HL-60 (cell line): ENCODE results near the gene HS6ST3.

Experiments used
- DNase-seq, 2 experiments: peaks; one replicate each; pipeline ENCODE4 v3.0.0-alpha.2; 2010 to 2020; ENCODE audit warnings: low read depth in 1 of 2, low spot score in 1 of 2
- H3K27ac ChIP-seq: fragments of 250-450 bp; sonication (Bioruptor Pico); replicated peaks from 2 replicates; pipeline ENCODE4 v1.5.1; 2020; ENCODE audit warnings: mild to moderate bottlenecking, moderate library complexity
- H3K27me3 ChIP-seq: fragments of 250-450 bp; sonication (Bioruptor Pico); 2 replicates; pipeline ENCODE4 v1.5.1; 2021; ENCODE audit warnings: mild to moderate bottlenecking, moderate library complexity; ENCODE audit not compliant: insufficient read depth, poor library complexity, severe bottlenecking
- H3K4me3 ChIP-seq: replicated peaks from 2 replicates; pipeline ENCODE4 v1.5.1; 2011; ENCODE audit warnings: mild to moderate bottlenecking, control low read depth, low read length; ENCODE audit not compliant: insufficient read depth
- GABPA ChIP-seq: IDR thresholded peaks from 2 replicates; pipeline ENCODE4 v1.6.1; 2012; ENCODE audit warnings: low read depth
- POLR2AphosphoS5 ChIP-seq: IDR thresholded peaks from 2 replicates; pipeline ENCODE4 v1.6.1; 2012; ENCODE audit warnings: low read depth
- SPI1 ChIP-seq: IDR thresholded peaks from 2 replicates; pipeline ENCODE4 v1.6.1; 2012; ENCODE audit warnings: low read depth, mild to moderate bottlenecking, borderline replicate concordance
- TF ChIP-seq, protein P1 (sequence below): IDR thresholded peaks from one replicate; pipeline ENCODE4 v1.5.1; 2011; ENCODE audit warnings: low read length, control low read depth, inconsistent platforms; ENCODE audit not compliant: insufficient read depth
- TF ChIP-seq, protein P2 (sequence below): IDR thresholded peaks from 2 replicates; pipeline ENCODE4 v1.6.1; 2012; ENCODE audit warnings: low read depth; ENCODE audit not compliant: insufficient replicate concordance

The HS6ST3 gene

DNA sequence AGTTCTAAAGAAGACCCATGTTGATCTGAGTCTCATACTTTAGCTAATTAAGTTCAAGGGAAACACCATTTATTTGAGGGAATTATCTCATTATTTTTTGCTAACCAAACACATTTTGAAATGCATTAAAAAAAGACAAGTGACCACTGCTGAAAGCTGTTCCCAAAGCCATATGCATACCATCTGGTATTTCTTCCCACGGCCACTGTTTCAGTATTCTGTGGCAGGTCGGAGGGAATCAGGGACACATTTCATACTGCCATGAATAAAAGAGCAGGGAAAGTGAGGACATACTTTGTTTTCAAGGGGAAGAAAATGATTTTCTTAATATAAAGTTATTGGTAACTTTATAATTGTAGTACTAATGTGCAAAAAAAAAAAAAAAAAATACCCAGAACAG lies 401.2 kb downstream of the HS6ST3 start:
- no peak for DNase-seq
- TF ChIP-seq, protein P1, sequence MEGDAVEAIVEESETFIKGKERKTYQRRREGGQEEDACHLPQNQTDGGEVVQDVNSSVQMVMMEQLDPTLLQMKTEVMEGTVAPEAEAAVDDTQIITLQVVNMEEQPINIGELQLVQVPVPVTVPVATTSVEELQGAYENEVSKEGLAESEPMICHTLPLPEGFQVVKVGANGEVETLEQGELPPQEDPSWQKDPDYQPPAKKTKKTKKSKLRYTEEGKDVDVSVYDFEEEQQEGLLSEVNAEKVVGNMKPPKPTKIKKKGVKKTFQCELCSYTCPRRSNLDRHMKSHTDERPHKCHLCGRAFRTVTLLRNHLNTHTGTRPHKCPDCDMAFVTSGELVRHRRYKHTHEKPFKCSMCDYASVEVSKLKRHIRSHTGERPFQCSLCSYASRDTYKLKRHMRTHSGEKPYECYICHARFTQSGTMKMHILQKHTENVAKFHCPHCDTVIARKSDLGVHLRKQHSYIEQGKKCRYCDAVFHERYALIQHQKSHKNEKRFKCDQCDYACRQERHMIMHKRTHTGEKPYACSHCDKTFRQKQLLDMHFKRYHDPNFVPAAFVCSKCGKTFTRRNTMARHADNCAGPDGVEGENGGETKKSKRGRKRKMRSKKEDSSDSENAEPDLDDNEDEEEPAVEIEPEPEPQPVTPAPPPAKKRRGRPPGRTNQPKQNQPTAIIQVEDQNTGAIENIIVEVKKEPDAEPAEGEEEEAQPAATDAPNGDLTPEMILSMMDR = no peak
- TF ChIP-seq, protein P2, sequence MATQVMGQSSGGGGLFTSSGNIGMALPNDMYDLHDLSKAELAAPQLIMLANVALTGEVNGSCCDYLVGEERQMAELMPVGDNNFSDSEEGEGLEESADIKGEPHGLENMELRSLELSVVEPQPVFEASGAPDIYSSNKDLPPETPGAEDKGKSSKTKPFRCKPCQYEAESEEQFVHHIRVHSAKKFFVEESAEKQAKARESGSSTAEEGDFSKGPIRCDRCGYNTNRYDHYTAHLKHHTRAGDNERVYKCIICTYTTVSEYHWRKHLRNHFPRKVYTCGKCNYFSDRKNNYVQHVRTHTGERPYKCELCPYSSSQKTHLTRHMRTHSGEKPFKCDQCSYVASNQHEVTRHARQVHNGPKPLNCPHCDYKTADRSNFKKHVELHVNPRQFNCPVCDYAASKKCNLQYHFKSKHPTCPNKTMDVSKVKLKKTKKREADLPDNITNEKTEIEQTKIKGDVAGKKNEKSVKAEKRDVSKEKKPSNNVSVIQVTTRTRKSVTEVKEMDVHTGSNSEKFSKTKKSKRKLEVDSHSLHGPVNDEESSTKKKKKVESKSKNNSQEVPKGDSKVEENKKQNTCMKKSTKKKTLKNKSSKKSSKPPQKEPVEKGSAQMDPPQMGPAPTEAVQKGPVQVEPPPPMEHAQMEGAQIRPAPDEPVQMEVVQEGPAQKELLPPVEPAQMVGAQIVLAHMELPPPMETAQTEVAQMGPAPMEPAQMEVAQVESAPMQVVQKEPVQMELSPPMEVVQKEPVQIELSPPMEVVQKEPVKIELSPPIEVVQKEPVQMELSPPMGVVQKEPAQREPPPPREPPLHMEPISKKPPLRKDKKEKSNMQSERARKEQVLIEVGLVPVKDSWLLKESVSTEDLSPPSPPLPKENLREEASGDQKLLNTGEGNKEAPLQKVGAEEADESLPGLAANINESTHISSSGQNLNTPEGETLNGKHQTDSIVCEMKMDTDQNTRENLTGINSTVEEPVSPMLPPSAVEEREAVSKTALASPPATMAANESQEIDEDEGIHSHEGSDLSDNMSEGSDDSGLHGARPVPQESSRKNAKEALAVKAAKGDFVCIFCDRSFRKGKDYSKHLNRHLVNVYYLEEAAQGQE = no peak
- no peak for TF ChIP-seq SPI1
- no peak for TF ChIP-seq GABPA
- TF ChIP-seq POLR2AphosphoS5 = no peak
- Histone ChIP-seq H3K27ac (no peak overlapping the region), H3K4me3 (no peak overlapping the region), H3K27me3 (peaks cover 7% of the 10 kb centered on the region)

DNA sequence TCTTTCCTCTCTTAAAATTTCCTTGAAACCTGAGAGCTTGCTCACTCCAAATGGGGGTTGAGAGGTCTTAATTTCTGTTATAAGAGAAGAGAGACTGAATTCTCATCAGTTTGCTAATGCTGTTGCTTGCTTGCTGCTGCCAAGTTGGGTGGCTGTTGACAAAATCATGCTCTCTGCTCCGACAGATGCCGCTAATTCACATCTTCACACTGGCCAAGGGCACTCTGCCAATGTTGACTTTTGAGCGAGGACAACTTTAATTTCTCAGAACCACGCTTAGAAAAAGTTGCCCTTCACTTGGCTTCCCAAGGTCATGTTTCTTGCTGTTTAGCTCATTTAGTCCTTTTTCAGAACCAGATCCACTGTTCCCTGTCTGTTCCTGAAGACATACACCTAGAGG lies 402.9 kb downstream of the HS6ST3 start:
- Histone ChIP-seq H3K27me3 (peaks cover 7% of the 10 kb centered on the region), H3K27ac (no peak overlapping the region), H3K4me3 (no peak overlapping the region)
- DNase-seq = no peak
- TF ChIP-seq SPI1 = no peak
- TF ChIP-seq, protein P2 = no peak
- no peak for TF ChIP-seq GABPA
- TF ChIP-seq, protein P1 = no peak
- no peak for TF ChIP-seq POLR2AphosphoS5

DNA sequence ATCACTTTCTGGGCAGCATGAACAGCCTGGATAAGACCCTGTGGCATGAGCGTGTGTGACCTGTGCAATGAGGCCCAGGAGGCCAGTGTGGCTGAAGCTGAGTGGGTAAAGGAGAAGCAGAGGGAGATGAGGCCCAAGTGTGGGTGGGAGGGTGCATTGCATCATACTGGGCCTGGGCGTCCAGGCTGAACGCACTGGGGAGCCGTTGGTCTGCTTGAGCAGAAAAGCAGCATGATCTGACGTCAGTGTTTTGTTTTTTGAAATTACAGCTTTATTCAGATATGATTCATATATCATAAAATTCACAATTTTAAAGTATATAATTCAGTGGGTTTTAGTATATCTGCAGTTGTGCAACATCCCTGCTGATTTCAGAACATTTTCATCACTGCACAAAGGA lies 409.7 kb downstream of the HS6ST3 start:
- H3K27me3 ChIP-seq = no peaks in the 10 kb centered on the region
- no peak overlapping the region for H3K27ac ChIP-seq
- no peak for DNase-seq
- no peak for TF ChIP-seq SPI1
- TF ChIP-seq GABPA = no peak
- TF ChIP-seq, protein P2 = no peak
- no peak overlapping the region for H3K4me3 ChIP-seq

DNA sequence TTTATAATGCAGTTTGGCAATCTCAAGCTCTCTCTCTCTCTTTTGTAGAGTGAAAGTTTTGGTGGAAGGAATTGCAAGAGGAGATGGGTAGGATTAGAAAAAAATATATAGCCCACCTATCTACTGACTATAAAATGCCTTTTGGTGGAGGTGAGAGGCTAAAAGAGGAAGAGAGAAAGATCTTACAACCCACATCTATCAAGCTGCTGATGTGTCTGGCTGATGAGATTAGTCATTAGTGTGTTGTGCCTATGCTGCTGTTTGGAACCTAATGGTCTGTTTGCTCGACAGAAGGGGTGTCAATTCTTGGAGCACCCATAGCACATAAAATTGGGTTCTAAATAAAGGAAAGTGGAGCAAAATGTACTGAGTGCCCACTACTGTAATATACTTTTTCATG lies 411.0 kb downstream of the HS6ST3 start:
- H3K27ac ChIP-seq = no peak overlapping the region
- DNase-seq = no peak
- TF ChIP-seq, protein P1 = no peak
- TF ChIP-seq SPI1 (no peak), GABPA (no peak), POLR2AphosphoS5 (no peak)
- TF ChIP-seq, protein P2 = no peak
- no peak overlapping the region for H3K4me3 ChIP-seq
- H3K27me3 ChIP-seq = no peaks in the 10 kb centered on the region
